AG10803 (cell line): ENCODE results near the gene ZNF100.
"Not testable (repeated sequence)": the region's sequence is repeated elsewhere in the genome, so short reads cannot be mapped to it uniquely, and the experiment has no call there.

Experiments used
- DNase-seq: peaks from one replicate; pipeline ENCODE4 v3.0.0; 2010; ENCODE audit warnings: low read depth
- H3K4me3 ChIP-seq: 2 replicates; pipeline ENCODE4 v1.5.1; 2011; ENCODE audit warnings: mild to moderate bottlenecking, low read length, control low read depth
- TF ChIP-seq, protein P1 (sequence below): conservative IDR thresholded peaks from 2 replicates; pipeline ENCODE4 v1.5.1; 2011; ENCODE audit warnings: mild to moderate bottlenecking, low read length, control low read depth, inconsistent platforms

The ZNF100 gene

DNA sequence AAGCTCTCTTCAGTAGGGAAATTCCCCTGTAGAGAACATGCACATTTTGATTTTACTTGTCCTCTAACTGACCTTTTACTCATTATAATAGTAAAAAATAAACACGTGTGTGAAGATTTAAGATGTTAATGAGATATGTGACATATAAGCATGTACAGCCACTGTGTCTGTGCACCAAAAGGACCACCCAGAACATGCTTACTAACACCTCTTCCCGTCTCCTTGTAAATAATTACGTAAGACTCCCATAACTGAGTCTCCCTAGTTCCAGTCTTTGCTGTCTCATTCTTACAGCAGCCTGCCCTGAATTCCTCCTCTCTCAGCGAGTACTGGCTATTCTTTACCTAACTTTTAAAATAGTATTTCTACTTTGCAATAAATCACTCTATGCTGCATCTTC lies 53.6 kb downstream of the ZNF100 start:
- no peak for DNase-seq
- TF ChIP-seq, protein P1, sequence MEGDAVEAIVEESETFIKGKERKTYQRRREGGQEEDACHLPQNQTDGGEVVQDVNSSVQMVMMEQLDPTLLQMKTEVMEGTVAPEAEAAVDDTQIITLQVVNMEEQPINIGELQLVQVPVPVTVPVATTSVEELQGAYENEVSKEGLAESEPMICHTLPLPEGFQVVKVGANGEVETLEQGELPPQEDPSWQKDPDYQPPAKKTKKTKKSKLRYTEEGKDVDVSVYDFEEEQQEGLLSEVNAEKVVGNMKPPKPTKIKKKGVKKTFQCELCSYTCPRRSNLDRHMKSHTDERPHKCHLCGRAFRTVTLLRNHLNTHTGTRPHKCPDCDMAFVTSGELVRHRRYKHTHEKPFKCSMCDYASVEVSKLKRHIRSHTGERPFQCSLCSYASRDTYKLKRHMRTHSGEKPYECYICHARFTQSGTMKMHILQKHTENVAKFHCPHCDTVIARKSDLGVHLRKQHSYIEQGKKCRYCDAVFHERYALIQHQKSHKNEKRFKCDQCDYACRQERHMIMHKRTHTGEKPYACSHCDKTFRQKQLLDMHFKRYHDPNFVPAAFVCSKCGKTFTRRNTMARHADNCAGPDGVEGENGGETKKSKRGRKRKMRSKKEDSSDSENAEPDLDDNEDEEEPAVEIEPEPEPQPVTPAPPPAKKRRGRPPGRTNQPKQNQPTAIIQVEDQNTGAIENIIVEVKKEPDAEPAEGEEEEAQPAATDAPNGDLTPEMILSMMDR: no peak
- H3K4me3 ChIP-seq: no peak overlapping the region

DNA sequence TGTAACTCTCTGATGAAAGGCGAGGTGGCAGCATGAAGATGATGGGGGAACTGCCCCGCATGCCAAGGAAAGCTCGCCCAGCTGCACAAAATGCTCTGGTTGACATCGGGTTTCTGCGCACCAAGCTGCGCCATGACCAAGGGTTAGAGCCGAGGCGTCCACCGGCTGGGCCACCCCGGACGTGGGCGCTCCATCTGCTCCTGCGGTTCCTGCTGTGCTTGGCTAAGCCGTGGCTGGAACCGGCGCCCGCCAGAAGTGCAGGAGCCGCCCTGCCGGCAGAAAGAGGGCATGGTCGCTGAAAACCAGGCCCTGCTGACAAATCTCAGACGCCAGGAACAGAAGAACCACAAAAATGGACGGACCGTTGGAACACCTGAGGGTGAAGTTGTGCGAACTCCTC lies 57.9 kb downstream of the ZNF100 start:
- TF ChIP-seq, protein P1: no peak
- DNase-seq: no peak
- H3K4me3 ChIP-seq: no peak overlapping the region

DNA sequence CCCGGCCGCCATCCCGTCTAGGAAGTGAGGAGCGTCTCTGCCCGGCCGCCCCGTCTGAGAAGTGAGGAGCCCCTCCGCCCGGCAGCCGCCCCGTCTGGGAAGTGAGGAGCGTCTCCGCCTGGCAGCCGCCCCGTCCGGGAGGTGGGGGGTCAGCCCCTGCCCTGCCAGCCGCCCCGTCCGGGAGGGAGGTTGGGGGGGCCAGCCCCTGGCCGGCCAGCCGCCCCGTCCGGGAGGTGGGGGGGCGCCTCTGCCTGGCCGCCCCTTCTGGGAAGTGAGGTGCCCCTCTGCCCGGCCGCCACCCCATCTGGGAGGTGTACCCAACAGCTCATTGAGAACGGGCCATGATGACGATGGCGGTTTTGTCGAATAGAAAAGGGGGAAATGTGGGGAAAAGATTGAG lies 59.5 kb downstream of the ZNF100 start:
- not testable (repeated sequence) for DNase-seq, H3K4me3 ChIP-seq

DNA sequence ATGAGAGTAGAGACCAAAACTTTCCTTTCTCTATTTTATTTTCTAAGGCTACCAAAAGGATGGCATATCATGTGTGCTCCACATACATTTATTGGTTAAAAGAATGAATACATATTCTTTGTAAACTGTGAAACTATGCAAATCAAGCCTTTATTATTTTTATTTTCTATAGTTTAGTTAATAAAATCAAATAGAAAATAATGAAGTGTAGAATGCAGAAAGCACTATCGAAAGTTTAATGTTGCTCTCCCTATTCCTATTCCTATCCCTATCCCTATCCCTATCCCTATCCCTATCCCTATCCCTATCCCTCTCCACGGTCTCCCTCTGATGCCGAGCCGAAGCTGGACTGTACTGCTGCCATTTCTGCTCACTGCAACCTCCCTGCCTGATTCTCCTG lies 60.3 kb downstream of the ZNF100 start:
- TF ChIP-seq, protein P1: no peak
- no peak overlapping the region for H3K4me3 ChIP-seq
- no peak for DNase-seq

DNA sequence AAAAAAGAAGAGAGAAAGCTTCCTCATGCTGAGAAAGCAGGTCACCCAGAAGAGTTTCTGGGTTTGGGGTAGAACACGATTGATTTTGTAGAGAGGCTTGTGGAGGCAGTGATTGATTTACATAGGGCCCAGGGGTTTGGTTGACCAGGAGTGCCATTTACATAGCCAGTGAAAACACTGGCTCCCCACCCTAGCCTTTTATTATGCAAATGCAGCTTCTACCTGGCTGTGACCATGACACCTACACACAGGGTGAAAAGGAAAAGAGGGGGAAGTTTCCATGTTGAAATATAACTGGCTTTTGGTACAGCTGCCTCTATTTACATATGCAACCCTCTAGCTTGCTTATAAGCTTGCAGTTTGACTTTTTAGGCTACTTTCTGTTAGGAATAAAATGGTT lies 62.0 kb downstream of the ZNF100 start:
- no peak for DNase-seq
- no peak overlapping the region for H3K4me3 ChIP-seq
- TF ChIP-seq, protein P1: no peak

DNA sequence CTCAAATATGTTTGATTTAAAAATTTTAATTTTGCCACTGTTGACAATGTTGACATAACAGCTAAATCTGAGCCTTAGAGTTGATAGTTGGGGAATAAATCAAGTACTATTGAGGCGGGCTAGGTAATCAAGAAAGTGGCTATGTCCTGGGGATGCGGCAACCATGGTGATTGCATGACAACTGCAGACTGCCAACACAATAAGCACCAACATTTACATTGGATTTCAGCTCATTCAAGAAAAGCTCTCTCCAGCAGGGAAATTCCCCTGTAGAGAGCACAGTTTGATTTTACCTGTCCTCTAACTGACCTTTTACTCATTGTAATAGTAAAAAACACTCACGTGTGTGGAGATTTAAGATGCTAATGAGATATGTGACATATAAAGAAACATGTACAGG lies 63.1 kb downstream of the ZNF100 start:
- DNase-seq: no peak
- TF ChIP-seq, protein P1: no peak
- no peak overlapping the region for H3K4me3 ChIP-seq

DNA sequence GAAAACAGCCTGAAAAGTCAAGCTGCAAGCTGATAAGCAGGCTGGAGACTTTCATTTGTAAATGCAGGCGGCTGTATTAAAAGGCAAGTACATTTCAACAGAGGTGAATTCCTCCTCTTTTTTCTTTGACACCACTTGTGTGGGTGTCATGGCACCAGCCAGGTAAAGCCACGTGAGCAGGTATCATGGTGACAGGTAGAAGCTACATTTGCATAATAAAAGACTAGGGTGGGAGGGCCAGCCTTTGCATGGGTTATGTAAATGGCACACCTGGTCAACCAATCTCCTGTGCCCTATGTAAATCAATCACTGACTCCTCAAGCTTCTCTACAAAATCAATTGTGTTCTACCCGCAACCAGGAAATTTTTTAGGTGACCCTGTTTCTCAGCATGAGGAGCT lies 68.2 kb downstream of the ZNF100 start:
- H3K4me3 ChIP-seq: no peak overlapping the region

More for the DNA sequence above, 68.2 kb downstream of the ZNF100 start:
- no peak for DNase-seq
- TF ChIP-seq, protein P1: no peak
